Measurements from ENCODE around the gene DAW1. TPM values are rescaled to one million over a fixed set of nuclear protein-coding genes. Genes with fewer than 3 reads are reported as not detected.

DAW1 gene
- total RNA-seq, 1 experiment from 2014 or later: 0.20 TPM

DNA sequence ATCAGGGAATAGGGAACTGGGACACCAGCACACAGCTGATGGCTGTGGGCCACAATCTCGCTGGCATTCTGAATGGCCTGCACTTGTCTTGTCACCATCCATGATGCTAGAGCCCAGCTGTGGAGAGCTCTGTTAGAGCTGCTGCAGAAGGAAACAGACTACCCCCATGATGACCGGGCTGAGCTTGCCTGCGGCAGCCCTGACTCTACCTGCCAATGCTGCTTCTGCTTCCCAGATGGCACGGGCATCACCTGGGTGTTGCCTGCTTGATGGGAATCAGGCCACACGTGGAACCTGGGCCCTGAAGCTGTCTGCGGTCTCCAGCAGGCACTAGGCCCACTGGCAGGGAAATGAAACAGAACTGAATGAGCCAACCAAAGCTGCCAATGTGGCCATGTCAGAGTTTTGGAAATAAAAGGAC lies 11.2 kb upstream of the DAW1 start (continued):
- TF ChIP-seq, protein P1, sequence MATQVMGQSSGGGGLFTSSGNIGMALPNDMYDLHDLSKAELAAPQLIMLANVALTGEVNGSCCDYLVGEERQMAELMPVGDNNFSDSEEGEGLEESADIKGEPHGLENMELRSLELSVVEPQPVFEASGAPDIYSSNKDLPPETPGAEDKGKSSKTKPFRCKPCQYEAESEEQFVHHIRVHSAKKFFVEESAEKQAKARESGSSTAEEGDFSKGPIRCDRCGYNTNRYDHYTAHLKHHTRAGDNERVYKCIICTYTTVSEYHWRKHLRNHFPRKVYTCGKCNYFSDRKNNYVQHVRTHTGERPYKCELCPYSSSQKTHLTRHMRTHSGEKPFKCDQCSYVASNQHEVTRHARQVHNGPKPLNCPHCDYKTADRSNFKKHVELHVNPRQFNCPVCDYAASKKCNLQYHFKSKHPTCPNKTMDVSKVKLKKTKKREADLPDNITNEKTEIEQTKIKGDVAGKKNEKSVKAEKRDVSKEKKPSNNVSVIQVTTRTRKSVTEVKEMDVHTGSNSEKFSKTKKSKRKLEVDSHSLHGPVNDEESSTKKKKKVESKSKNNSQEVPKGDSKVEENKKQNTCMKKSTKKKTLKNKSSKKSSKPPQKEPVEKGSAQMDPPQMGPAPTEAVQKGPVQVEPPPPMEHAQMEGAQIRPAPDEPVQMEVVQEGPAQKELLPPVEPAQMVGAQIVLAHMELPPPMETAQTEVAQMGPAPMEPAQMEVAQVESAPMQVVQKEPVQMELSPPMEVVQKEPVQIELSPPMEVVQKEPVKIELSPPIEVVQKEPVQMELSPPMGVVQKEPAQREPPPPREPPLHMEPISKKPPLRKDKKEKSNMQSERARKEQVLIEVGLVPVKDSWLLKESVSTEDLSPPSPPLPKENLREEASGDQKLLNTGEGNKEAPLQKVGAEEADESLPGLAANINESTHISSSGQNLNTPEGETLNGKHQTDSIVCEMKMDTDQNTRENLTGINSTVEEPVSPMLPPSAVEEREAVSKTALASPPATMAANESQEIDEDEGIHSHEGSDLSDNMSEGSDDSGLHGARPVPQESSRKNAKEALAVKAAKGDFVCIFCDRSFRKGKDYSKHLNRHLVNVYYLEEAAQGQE (IDR thresholded peaks at IDR 0.05; ENCODE audit: low read depth): no peak
- TF ChIP-seq ZNF274 (IDR thresholded peaks at IDR 0.05; ENCODE audit: low read depth, low read length) (no peak), EGR1 (IDR thresholded peaks at IDR 0.05; ENCODE audit: low read depth) (no peak)

DNA sequence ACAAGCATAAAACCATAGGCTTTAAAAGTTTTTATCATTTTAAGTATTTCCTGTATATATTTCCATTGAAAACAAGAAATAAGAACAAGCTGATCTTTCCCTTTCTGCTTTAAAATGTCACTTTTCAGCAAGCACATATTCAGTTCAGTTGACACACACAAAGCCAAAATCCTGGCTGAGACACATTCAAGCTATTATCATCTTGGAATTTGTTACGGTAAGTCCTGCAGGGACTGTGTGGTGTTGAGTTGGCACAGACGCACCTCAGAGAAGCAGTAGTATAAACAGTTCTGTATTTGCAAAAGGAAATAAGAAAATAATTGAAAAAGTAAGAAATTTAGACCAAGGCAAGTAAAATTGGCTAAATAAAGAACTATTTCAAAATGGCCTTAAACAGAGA lies 10.4 kb upstream of the DAW1 start:
- Histone ChIP-seq H3K36me3 (ENCODE audit: control insufficient read depth in 1 of 2, insufficient read depth in 2 of 2, low read length in 2 of 2) (no peaks in the 10 kb centered on the region), H3K9ac (ENCODE audit: low read length) (no peak overlapping the region), H3K79me2 (ENCODE audit: insufficient read depth, low read length) (no peaks in the 10 kb centered on the region), H3K4me3 (replicated peaks in 1 of 2; ENCODE audit: low read depth in 1 of 2, low read length in 2 of 2) (no peak overlapping the region), H3K4me2 (ENCODE audit: low read length) (no peak overlapping the region), H3K4me1 (ENCODE audit: control insufficient read depth in 1 of 2, insufficient read depth in 2 of 2, low read length in 2 of 2) (peaks cover 14 to 28% of the 10 kb centered on the region in 2 experiments), H4K20me1 (ENCODE audit: insufficient read depth) (no peaks in the 10 kb centered on the region), H3K27me3 (ENCODE audit: insufficient read depth, low read length) (no peaks in the 10 kb centered on the region), H3K9me2 (ENCODE audit: insufficient read depth) (no peaks in the 10 kb centered on the region), H3K9me3 (ENCODE audit: control insufficient read depth in 1 of 2, insufficient read depth in 1 of 2, low read depth in 1 of 2, low read length in 2 of 2) (no peaks in the 10 kb centered on the region), H3K27ac (ENCODE audit: low read depth, low read length) (no peak overlapping the region), H2AFZ (ENCODE audit: low read depth, low read length, poor library complexity, severe bottlenecking) (no peak overlapping the region)
- TF ChIP-seq POLR2A (IDR thresholded peaks at IDR 0.05; ENCODE audit: borderline replicate concordance, extremely low read depth, insufficient read depth, insufficient read length) (no peak), ZFX (IDR thresholded peaks at IDR 0.05) (no peak), ELF1 (IDR thresholded peaks at IDR 0.05; ENCODE audit: borderline replicate concordance, low read depth) (no peak), JUND (IDR thresholded peaks at IDR 0.05) (no peak), EZH2 (IDR thresholded peaks at IDR 0.05) (no peak), FOSL1 (IDR thresholded peaks at IDR 0.05; ENCODE audit: low read depth) (no peak), YY1 (IDR thresholded peaks at IDR 0.05; ENCODE audit: extremely low read depth, insufficient replicate concordance, low read depth, low read length) (no peak), SRF (IDR thresholded peaks at IDR 0.05; ENCODE audit: low read depth) (no peak)
- TF ChIP-seq, protein P2, sequence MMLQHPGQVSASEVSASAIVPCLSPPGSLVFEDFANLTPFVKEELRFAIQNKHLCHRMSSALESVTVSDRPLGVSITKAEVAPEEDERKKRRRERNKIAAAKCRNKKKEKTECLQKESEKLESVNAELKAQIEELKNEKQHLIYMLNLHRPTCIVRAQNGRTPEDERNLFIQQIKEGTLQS (IDR thresholded peaks at IDR 0.05): no peak
- DNase-seq (ENCODE audit: low read depth, low spot score): no peak
- RAD21 ChIA-PET (ENCODE audit: low non-redundant PET in 1 of 2, low total read pairs in 2 of 2, uncharacterized antibody in 2 of 2, unreplicated experiment in 2 of 2): no interaction called here
- BruUV-seq (replicated peaks): no TSS peak
- intact Hi-C loops (cut with micrococcal nuclease): loop anchor here (5.0 to 10.0 kb wide), 2 partner anchors 204 to 386 kb away; partner anchors contain the start of gene AGFG1
- ATAC-seq: no peak
- POLR2A ChIA-PET: interaction anchor here (3.6 kb wide), 1 partner anchor 42 kb away, joined by 21 read pairs; no protein-coding TSS in a partner anchor
- CTCF ChIA-PET: interaction anchor here (1.3 to 2.7 kb wide), 4 partner anchors 29 to 203 kb away, joined by 3 to 12 read pairs (median 10); no protein-coding TSS in a partner anchor
